OCI-LY3 (cell line): ENCODE data around the gene MAST2.

Experiments used
- H2AFZ ChIP-seq: fragments of 200-600, 300-600 bp; shearing (Covaris generic); 2 replicates; pipeline ENCODE4 v1.6.0; 2014; ENCODE audit warnings: antibody characterized with exemption, low read depth, low read length
- H3K27ac ChIP-seq: fragments of 200-600, 300-600 bp; sonication (generic); 2 replicates; pipeline ENCODE4 v1.5.1; 2014; ENCODE audit warnings: mild to moderate bottlenecking, low read length, moderate library complexity, mixed read lengths
- H3K27me3 ChIP-seq: fragments of 200-600, 300-600 bp; sonication (generic); 2 replicates; pipeline ENCODE4 v1.6.1; 2014; ENCODE audit warnings: low read depth, low read length, mixed read lengths
- H3K36me3 ChIP-seq: fragments of 200-600, 300-600 bp; sonication (generic); replicated peaks from 2 replicates; pipeline ENCODE3; 2014; ENCODE audit warnings: low read depth, low read length, mixed read lengths
- H3K4me1 ChIP-seq: fragments of 300-600, 200-600 bp; sonication (generic); 2 replicates; pipeline ENCODE4 v1.6.1; 2014; ENCODE audit warnings: low read length, mixed read lengths
- H3K4me2 ChIP-seq: fragments of 200-600, 300-600 bp; sonication (generic); 2 replicates; pipeline ENCODE4 v1.6.1; 2014; ENCODE audit warnings: low read length, mixed read lengths
- H3K4me3 ChIP-seq: fragments of 300-600, 200-600 bp; sonication (generic); 2 replicates; pipeline ENCODE4 v1.5.1; 2014; ENCODE audit warnings: antibody characterized with exemption, mild to moderate bottlenecking, low read length, moderate library complexity
- H3K79me2 ChIP-seq: fragments of 300-600, 200-600 bp; shearing (Covaris generic); 2 replicates; pipeline ENCODE4 v1.6.1; 2014; ENCODE audit warnings: mild to moderate bottlenecking, low read length, mixed read lengths
- H3K9ac ChIP-seq: fragments of 300-600, 200-600 bp; shearing (Covaris generic); 2 replicates; pipeline ENCODE4 v1.6.0; 2014; ENCODE audit warnings: mild to moderate bottlenecking, low read length, moderate library complexity
- H3K9me3 ChIP-seq: fragments of 200-600, 300-600 bp; shearing (Covaris generic); 2 replicates; pipeline ENCODE4 v1.6.1; 2014; ENCODE audit warnings: low read length, mixed read lengths; ENCODE audit not compliant: insufficient read depth
- H4K20me1 ChIP-seq: fragments of 200-600, 300-600 bp; sonication (generic); 2 replicates; pipeline ENCODE4 v1.6.1; 2016; ENCODE audit warnings: low read length, mixed read lengths; ENCODE audit not compliant: insufficient read depth
- EZH2phosphoT487 ChIP-seq: fragments of 200-600 bp; shearing (Covaris generic); IDR thresholded peaks from 2 replicates; pipeline ENCODE4 v1.6.1; 2018; ENCODE audit warnings: antibody characterized with exemption, mixed run types, low read depth
- TF ChIP-seq, protein P1 (sequence below): fragments of 200-600, 300-600 bp; sonication (generic); IDR thresholded peaks from 2 replicates; pipeline ENCODE4 v1.5.1; 2014; ENCODE audit warnings: antibody characterized with exemption, low read length, low read depth

MAST2 gene

DNA sequence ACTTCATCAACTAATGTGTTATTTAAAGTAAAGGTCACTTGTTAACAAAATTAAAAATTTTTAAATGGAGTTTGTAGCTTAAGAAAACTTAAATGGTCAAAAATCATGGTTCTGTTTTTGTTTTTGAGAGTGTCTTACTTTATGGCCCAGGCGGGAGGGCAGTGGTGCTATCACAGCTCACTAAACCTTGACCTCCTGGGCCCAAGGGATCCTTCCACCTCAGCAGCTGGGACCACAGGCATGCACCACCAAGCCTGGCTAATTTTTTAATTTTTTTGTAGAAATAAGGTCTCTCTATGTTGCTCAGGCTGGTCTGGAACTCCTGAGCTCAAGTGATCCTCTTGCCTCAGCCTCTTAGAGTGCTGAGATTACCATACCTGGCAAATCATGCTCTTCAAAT lies 111.4 kb downstream of the MAST2 start:
- no peak overlapping the region for H2AFZ ChIP-seq
- no peak overlapping the region for H3K27ac ChIP-seq
- H3K27me3 ChIP-seq, result no peaks in the 10 kb centered on the region
- H3K9me3 ChIP-seq, result no peaks in the 10 kb centered on the region
- no peaks in the 10 kb centered on the region for H3K79me2 ChIP-seq
- H3K36me3 ChIP-seq, result no peaks in the 10 kb centered on the region
- H3K9ac ChIP-seq, result no peak overlapping the region
- H3K4me2 ChIP-seq, result no peak overlapping the region
- H3K4me3 ChIP-seq, result no peak overlapping the region
- no peak for TF ChIP-seq EZH2phosphoT487
- TF ChIP-seq, protein P1, sequence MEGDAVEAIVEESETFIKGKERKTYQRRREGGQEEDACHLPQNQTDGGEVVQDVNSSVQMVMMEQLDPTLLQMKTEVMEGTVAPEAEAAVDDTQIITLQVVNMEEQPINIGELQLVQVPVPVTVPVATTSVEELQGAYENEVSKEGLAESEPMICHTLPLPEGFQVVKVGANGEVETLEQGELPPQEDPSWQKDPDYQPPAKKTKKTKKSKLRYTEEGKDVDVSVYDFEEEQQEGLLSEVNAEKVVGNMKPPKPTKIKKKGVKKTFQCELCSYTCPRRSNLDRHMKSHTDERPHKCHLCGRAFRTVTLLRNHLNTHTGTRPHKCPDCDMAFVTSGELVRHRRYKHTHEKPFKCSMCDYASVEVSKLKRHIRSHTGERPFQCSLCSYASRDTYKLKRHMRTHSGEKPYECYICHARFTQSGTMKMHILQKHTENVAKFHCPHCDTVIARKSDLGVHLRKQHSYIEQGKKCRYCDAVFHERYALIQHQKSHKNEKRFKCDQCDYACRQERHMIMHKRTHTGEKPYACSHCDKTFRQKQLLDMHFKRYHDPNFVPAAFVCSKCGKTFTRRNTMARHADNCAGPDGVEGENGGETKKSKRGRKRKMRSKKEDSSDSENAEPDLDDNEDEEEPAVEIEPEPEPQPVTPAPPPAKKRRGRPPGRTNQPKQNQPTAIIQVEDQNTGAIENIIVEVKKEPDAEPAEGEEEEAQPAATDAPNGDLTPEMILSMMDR, result no peak
- peaks cover 8% of the 10 kb centered on the region for H3K4me1 ChIP-seq
- H4K20me1 ChIP-seq, result no peaks in the 10 kb centered on the region

DNA sequence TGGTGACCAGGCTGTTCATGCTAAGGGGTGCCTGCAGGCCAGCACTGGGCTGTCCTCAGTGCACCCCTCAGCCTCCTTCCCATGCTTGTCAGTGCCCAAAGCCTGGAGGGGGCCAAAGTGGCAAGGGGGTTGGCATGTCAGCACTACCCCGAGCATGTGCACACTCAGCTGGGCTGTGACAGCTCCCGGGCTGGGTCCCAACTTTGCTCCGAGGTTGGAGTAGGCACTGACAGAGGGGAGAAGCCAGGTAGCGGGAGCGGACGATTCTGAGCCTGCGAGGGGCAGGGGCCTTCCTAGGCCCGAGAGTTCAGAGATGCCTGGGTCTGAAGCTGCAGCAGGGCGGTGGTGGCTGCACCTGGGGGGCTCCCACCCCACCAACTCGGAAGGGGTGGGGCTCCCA lies 119.0 kb downstream of the MAST2 start:
- Histone ChIP-seq H4K20me1 (no peaks in the 10 kb centered on the region), H2AFZ (no peak overlapping the region), H3K9me3 (no peaks in the 10 kb centered on the region), H3K4me3 (no peak overlapping the region), H3K4me2 (no peak overlapping the region), H3K4me1 (peaks cover 43% of the 10 kb centered on the region), H3K9ac (no peak overlapping the region), H3K27me3 (no peaks in the 10 kb centered on the region), H3K79me2 (0 out of 2 replicates have a peak, but pooled peaks cover 5% of the 10 kb centered on the region), H3K36me3 (no peaks in the 10 kb centered on the region), H3K27ac (no peak overlapping the region)
- TF ChIP-seq, protein P1, result no peak
- TF ChIP-seq EZH2phosphoT487, result no peak

DNA sequence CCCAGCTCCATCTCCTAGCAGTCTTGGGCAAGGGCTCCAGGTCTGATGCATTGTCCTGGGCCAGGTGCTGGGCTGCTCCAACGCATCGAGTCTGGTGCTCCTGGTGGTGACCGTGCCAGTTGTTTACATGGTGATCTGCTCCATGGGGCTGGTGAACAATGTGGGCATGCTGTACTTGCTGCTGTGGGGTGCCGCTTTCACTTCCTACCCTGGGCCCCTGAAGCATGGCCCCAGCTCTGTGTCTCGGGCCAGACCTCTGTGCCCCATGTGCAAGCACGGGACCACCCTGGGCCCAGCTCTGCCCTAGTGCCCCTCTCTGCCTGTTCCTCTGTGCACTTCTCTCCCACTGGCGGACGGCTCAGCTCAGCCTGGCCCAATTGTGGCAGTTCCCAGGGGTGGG lies 119.4 kb downstream of the MAST2 start:
- Histone ChIP-seq H3K79me2 (0 out of 2 replicates have a peak, but pooled peaks cover 5% of the 10 kb centered on the region), H4K20me1 (no peaks in the 10 kb centered on the region), H3K4me2 (no peak overlapping the region), H3K27ac (no peak overlapping the region), H3K4me1 (peaks cover 43% of the 10 kb centered on the region), H2AFZ (no peak overlapping the region), H3K36me3 (no peaks in the 10 kb centered on the region), H3K27me3 (no peaks in the 10 kb centered on the region), H3K9ac (no peak overlapping the region), H3K9me3 (no peaks in the 10 kb centered on the region), H3K4me3 (no peak overlapping the region)
- TF ChIP-seq EZH2phosphoT487, result no peak
- TF ChIP-seq, protein P1, result no peak

DNA sequence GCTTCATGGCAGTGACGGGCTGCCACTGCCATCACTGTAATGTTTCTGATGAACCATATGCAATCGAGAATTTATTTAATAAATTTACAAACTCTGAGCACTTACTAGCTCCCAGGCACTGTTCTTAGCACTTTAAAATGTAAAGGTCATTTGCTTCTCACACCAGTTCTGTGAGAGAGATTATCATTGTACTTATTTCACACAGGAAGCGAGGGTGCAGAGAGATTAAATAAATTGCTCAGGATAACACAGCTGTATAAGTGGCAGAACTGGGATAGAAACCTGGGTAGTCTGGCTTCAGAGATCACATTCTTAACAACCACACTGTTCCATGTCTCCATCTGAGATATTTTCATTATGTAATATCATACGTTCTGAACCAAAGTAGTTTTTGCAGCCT lies 119.9 kb downstream of the MAST2 start:
- H3K27me3 ChIP-seq, result no peaks in the 10 kb centered on the region
- no peaks in the 10 kb centered on the region for H3K9me3 ChIP-seq
- no peak overlapping the region for H3K4me3 ChIP-seq
- TF ChIP-seq EZH2phosphoT487, result no peak
- TF ChIP-seq, protein P1, result no peak
- H4K20me1 ChIP-seq, result no peaks in the 10 kb centered on the region
- H3K4me1 ChIP-seq, result peaks cover 43% of the 10 kb centered on the region
- H3K9ac ChIP-seq, result no peak overlapping the region
- H2AFZ ChIP-seq, result no peak overlapping the region
- no peak overlapping the region for H3K27ac ChIP-seq
- no peak overlapping the region for H3K4me2 ChIP-seq
- H3K36me3 ChIP-seq, result no peaks in the 10 kb centered on the region
- H3K79me2 ChIP-seq, result 0 out of 2 replicates have a peak, but pooled peaks cover 5% of the 10 kb centered on the region
